Tibial nerve (tissue), 4 donors: Measurements from ENCODE around the gene GPC6. TPM values are rescaled to one million over a fixed set of nuclear protein-coding genes. Genes with fewer than 3 reads are reported as not detected.

Source experiments
- DNase-seq, 2 donors: peaks; one replicate each; pipeline ENCODE4 v3.0.0-alpha.2; 2019; ENCODE audit warnings: low spot score in 2 of 2
- H3K27ac ChIP-seq, 4 donors: fragments of 200-600 bp; sonication (generic) in 3 of 4; one replicate each; pipeline ENCODE4 v1.5.1; 2017 to 2019; ENCODE audit warnings: mild to moderate bottlenecking in 1 of 4
- H3K27me3 ChIP-seq, 2 donors: fragments of 200-600 bp; sonication (generic) in 1 of 2; one replicate each; pipeline versions ENCODE4 v1.5.1 to v1.6.0; 2017 to 2019
- H3K36me3 ChIP-seq, 3 donors: fragments of 200-600 bp; sonication (generic); one replicate each; pipeline ENCODE4 v1.5.1; 2018 to 2019
- H3K4me1 ChIP-seq, 4 donors: fragments of 200-600 bp; sonication (generic) in 3 of 4; one replicate each; pipeline ENCODE4 v1.5.1; 2017 to 2019
- H3K4me3 ChIP-seq, 4 donors: fragments of 200-600 bp; sonication (generic) in 3 of 4; one replicate each; pipeline ENCODE4 v1.5.1; 2017 to 2019; ENCODE audit warnings: mild to moderate bottlenecking in 1 of 4, moderate library complexity in 1 of 4
- H3K9me3 ChIP-seq, 4 donors: fragments of 200-600 bp; sonication (generic) in 3 of 4; one replicate each; pipeline ENCODE4 v1.5.1; 2017 to 2019
- CTCF ChIP-seq, 5 experiments: fragments of 200-600 bp in 3 of 5; fragments of 450-650 bp in 2 of 5; sonication (generic) in 3 of 5; IDR thresholded peaks; one replicate each; pipeline ENCODE4 v1.5.1; 2016 to 2019; ENCODE audit warnings: antibody characterized with exemption in 5 of 5, mild to moderate bottlenecking in 3 of 5, moderate library complexity in 2 of 5
- EP300 ChIP-seq, 2 donors: sonication (generic); formaldehyde crosslinking; IDR thresholded peaks; one replicate each; pipeline ENCODE4 v1.6.1; 2017; ENCODE audit warnings: antibody characterized with exemption in 2 of 2, mild to moderate bottlenecking in 1 of 2
- POLR2A ChIP-seq, 2 donors: fragments of 450-650 bp; IDR thresholded peaks; one replicate each; pipeline ENCODE4 v1.6.1; 2017; ENCODE audit warnings: antibody characterized with exemption in 2 of 2, mild to moderate bottlenecking in 2 of 2, moderate library complexity in 2 of 2
- WGBS, 2 donors: methylation state at CpG; one replicate each; pipeline ENCODE4 v1.1.5; 2018; 5-methylcytosine and 5-hydroxymethylcytosine counted together
- small RNA-seq: library from RNA; depleted of rRNA; stranded (forward); fragments of <200 nt; gene quantifications from one replicate; pipeline ENCODE3, GENCODE V24; 2016
- total RNA-seq, 4 donors: library from RNA; depleted of rRNA; stranded (reverse); fragments of >200 nt; gene quantifications; one replicate each; pipeline ENCODE4 v1.1.0, GENCODE V29; 2016

Gene GPC6
- total RNA-seq, 4 donors from 2014 or later: 21.9 to 39.5 (median 29.8) TPM

- peaks cover 0 to 4% (median 0%) of the 10 kb centered on the region in 4 donors for H3K4me1 ChIP-seq
- no peak overlapping the region for H3K4me3 ChIP-seq
- H3K27ac ChIP-seq: no peak overlapping the region
- H3K27me3 ChIP-seq: no peaks in the 10 kb centered on the region
- no peak for TF ChIP-seq POLR2A (IDR thresholded peaks at IDR 0.05)
- TF ChIP-seq CTCF (IDR thresholded peaks at IDR 0.05): peak; percentile 47 to 73 (median 61)
- H3K36me3 ChIP-seq: no peaks in the 10 kb centered on the region
- H3K9me3 ChIP-seq: no peaks in the 10 kb centered on the region
- 38 to 39% methylated on average over 4 of the region's 4 CpGs for whole genome bisulfite sequencing, 2 donors
- no peak for DNase-seq
These were observed 1209.1 kb downstream of the GPC6 start for GRCh38 chr13:94435604-94436226.

GRCh38 chr13:94444826-94445225 is 1218.2 kb downstream of the GPC6 start:
- no peak for DNase-seq
- no peak for TF ChIP-seq CTCF (IDR thresholded peaks at IDR 0.05)
- TF ChIP-seq EP300 (IDR thresholded peaks at IDR 0.05): no peak
- TF ChIP-seq POLR2A (IDR thresholded peaks at IDR 0.05): no peak

GRCh38 chr13:94454334-94454733 is 1227.7 kb downstream of the GPC6 start:
- no peak overlapping the region for H3K27ac ChIP-seq
- no peaks in the 10 kb centered on the region for H3K4me1 ChIP-seq
- TF ChIP-seq CTCF (IDR thresholded peaks at IDR 0.05): no peak
- TF ChIP-seq POLR2A (IDR thresholded peaks at IDR 0.05): no peak
- no peak for TF ChIP-seq EP300 (IDR thresholded peaks at IDR 0.05)
- H3K36me3 ChIP-seq: no peaks in the 10 kb centered on the region
- H3K27me3 ChIP-seq: no peaks in the 10 kb centered on the region
- peaks cover 0 to 7% (median 0%) of the 10 kb centered on the region in 4 donors for H3K9me3 ChIP-seq
- H3K4me3 ChIP-seq: no peak overlapping the region
- no peak for DNase-seq

More at GRCh38 chr13:94444826-94445225, 1218.2 kb downstream of the GPC6 start:
- Histone ChIP-seq H3K27ac (no peak overlapping the region), H3K4me1 (no peaks in the 10 kb centered on the region), H3K4me3 (no peak overlapping the region), H3K36me3 (no peaks in the 10 kb centered on the region), H3K27me3 (no peaks in the 10 kb centered on the region), H3K9me3 (peaks cover 0 to 4% (median 0%) of the 10 kb centered on the region in 4 donors)

- TF ChIP-seq CTCF (IDR thresholded peaks at IDR 0.05) (no peak), POLR2A (IDR thresholded peaks at IDR 0.05) (no peak), EP300 (IDR thresholded peaks at IDR 0.05) (no peak)
- H3K4me1 ChIP-seq: no peaks in the 10 kb centered on the region
- peaks cover 0 to 2% (median 0%) of the 10 kb centered on the region in 4 donors for H3K9me3 ChIP-seq
- H3K36me3 ChIP-seq: no peaks in the 10 kb centered on the region
- WGBS, 2 donors: 80 to 85% methylated on average over 2 of the region's 2 CpGs
- H3K4me3 ChIP-seq: no peak overlapping the region
- H3K27me3 ChIP-seq: no peaks in the 10 kb centered on the region
- H3K27ac ChIP-seq: no peak overlapping the region
- DNase-seq: no peak
These were observed 1228.3 kb downstream of the GPC6 start for GRCh38 chr13:94454906-94455305.

GRCh38 chr13:94455414-94455813 is 1228.8 kb downstream of the GPC6 start:
- Histone ChIP-seq H3K36me3 (no peaks in the 10 kb centered on the region), H3K27me3 (no peaks in the 10 kb centered on the region), H3K27ac (no peak overlapping the region), H3K9me3 (no peaks in the 10 kb centered on the region), H3K4me3 (no peak overlapping the region), H3K4me1 (no peaks in the 10 kb centered on the region)
- DNase-seq: no peak
- WGBS, 2 donors: 53 to 54% methylated on average over 2 of the region's 2 CpGs
- TF ChIP-seq POLR2A (IDR thresholded peaks at IDR 0.05) (no peak), EP300 (IDR thresholded peaks at IDR 0.05) (no peak), CTCF (IDR thresholded peaks at IDR 0.05) (no peak)

Small RNAs within 50 kb of the gene (small RNA-seq; reads per million reads assigned to genes)
- not detected for gene RNA5SP35
